Amniotic stem cell (primary cell): ENCODE data around the gene RASGRF2.

Experiments
- DNase-seq: peaks from one replicate; lab custom pipeline; 2025; lab: John Stamatoyannopoulos, UW

Gene RASGRF2

DNA sequence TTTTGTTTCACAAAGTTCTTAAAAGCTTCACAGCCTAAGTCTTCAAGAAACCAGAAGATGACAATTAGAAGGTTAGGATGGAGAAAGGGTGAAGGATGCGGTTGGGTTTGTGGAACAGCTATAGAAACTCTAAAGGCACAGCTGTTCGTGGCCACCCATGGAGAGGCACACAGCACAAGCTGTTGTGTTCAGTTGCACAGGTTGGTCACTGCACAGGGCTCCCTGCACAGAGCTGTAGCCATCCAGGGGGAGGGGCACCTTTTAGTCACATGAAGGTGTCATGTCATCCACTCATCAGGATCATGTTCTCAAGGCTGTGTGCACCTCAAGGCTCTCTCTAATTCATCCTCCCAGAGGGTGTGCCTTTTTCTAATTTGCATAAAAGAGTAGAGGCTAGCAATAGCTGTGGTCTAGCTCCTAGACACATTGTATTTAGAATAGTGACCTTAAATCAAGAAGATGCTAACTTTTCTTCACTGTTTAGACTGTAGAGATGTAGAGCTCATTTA is 5.0 kb upstream of the RASGRF2 start:
- no peak for DNase-seq

DNA sequence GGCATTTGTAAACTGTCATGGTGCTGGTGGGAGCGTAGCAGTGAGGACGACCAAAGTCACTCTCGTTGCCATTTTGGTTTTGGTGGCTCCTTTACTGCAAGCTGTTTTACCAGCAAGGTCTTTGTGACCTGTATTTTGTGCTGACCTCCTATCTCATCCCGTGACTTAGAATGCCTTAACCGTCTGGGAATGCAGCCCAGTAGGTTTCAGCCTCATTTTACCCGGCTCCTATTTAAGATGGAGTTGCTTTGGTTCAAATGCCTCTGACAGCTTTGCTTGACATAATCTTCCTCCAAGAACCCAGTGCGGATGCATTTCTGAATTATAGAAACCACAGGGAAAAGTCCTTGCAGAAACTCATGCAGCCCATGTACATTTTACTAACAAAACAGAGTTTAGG is 3.9 kb upstream of the RASGRF2 start:
- no peak for DNase-seq

DNA sequence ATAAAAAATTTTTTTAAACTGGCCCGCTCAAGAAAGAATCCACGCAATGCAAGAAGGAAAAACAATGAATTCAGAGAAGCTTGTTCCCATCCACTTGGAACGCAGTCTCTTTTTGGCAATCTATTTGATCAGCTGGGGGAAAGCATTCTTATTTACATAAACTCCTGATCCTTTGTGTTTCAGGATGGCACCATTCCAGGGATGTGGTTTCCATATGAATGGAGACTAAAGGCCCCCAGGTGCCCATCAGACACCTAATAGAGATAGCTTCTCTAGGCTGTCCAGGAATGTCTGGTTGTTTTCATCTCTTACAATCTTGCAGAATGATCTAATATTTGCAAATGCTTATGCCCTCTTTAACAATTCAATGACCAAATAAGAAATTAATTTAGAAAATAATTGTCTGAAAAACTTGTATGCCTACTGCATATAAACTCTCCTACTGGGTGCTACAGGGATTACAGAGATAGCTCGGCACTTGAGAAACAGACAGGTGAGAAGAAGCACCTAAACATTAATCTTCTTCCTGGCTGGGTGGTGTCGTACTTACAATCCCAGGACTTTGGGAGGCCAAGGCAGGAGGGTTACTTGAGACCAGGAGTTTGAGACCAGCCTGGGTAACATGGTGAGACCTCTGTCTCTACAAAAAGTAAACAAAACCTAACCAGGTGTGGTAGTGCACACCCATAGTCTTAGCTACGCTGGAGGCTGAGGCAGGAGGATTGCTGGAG is 3.0 kb upstream of the RASGRF2 start:
- DNase-seq, result no peak

DNA sequence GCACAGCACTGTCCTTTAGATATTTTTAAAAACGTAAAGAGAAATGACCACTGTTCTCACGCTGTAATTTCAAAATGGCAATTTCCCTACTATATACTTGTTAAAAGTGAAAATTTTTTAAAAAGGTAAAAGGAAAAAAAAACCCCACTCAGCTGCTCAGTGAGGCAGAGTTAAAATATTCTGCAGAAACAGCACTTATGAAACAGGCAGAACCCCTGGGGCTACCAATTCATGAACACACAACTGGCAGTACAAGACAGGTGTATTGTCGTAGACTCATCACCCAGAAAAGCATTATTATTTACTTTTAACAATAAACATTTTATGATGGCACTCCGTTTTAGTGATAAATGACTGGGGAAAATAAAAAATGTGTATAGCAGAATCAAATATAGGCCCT is 1.5 kb upstream of the RASGRF2 start:
- no peak for DNase-seq

DNA sequence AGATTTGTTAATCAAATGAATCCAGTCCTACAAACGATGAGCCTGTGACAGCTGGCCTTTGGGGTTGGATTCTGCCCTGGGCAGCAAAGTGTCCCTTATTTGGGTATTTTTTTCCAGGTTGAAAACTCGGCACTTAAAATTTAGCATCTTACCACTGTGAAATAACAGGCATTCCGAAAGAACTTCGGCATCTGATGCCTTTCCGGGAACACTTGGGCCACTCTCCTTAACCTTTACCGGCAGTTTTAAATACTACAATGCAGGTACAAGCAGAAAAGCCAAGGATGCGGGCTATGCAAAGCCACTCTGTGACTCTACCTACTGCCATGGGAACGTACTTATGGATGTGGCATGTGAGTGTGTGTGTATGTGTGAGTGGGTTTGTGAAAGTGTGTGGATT is 1.0 kb upstream of the RASGRF2 start:
- DNase-seq, result no peak

DNA sequence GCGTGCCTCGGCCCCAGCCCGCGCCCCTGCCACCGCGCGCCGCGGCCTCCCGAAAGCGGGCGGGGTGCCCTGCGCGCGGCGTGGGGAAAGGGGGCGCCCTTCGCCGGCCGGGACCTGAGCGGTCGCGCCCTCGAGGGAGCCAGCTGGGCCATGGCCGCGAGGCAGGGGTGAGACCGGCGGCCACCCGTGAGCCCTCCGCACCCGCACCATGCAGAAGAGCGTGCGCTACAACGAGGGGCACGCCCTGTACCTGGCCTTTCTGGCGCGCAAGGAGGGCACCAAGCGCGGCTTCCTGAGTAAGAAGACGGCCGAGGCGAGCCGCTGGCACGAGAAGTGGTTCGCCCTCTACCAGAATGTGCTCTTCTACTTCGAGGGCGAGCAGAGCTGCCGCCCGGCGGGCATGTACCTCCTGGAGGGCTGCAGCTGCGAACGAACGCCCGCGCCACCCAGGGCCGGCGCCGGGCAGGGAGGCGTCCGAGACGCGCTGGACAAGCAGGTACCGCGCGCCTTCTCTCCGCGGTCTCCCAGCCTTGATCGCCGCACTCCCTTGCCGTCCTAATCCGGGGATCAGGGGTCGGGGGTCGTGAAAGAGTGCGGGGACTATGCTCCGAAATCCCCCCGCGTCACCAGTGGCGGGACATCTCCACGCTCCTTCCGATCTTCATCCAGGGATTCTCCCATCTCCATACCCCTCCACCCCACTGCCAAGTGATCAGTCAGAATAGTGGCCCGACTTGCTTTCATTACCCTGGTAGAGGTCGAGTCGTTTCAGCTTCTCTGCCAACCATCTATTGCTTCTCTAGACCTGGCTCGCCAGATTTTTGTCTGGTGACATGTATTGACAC is 590 bp downstream of the RASGRF2 start:
- DNase-seq, result no peak

DNA sequence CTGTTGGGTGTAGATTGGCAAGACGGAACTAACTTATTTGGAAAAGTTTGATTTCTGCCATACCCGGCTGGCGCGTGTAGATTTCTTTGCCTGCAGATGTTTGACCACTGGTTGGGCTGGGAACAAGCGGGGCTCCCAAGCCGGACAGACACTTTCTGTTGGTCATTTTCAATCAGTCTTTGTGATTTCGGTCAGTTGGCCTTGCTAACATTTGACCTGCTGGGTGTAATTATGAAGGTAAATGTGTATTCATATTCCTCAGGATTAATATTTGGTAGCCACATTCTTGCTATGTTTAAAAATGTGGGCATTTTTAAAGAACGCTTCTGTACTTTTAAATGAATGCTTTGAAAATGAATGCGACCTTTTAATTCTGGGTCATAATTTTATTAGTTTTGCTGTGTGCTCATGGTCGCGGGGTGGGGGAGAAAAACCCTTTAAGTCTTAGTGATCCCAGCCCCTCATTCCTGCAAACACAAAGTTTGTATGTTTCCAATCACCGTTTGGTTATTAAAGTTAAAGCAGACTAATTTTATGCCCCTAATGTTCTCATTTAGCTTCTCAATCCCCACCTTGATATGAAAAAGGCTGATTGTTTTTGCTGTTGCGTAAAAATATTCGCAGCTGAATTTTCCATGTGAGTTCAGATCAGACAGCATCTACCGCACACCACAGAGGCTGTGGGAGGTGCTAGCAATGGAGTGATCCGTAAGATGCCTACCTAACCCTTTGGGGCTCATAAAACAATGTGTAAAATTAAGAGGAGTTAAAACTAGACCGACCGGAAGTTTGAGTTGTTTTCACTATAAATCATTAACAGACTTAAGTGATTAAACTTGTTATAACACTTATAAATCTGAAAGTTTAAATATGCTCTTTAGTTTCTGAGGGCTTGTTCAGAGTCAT is 1.5 kb downstream of the RASGRF2 start:
- DNase-seq, result no peak

DNA sequence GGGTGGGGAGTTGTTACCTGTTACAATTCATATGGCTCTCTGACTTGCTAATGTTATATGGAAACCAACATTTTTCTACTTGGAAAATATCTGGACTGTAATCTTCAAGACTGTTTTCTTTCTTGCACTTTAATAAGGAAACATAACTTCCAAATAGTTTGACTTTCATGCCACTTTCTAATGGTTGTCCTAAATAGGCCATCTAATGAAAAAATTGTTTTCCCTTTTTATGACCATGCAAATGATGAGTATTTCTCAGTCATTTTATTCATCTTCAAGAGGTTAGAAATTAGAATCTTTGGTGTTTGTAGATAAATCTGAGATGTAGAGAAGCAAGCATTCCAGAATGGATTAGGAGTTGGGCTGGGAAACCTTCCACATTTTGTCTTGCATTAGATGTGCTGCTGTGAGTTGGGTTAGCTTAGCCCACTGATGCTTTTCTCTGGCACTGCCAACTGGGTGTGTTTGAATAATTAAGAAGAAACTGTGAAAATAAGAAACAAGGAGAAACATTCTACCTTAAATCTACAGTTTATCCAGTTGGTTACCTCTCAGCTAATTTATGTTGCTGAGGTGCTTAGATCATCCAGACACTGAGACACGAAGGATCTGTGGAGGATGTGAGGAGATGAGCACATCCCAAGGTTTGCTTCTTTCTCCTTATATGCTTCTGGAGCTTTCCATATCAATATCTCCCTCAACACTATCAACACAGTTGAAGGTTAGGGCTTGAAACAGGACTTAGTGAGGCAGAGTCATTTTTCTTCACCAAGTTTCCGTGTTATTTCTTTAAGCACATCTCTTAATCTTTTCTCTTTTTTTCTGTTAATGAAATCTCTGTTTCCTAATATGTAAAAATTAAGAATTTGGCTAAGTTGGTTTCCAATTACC is 2.7 kb downstream of the RASGRF2 start:
- DNase-seq, result no peak

DNA sequence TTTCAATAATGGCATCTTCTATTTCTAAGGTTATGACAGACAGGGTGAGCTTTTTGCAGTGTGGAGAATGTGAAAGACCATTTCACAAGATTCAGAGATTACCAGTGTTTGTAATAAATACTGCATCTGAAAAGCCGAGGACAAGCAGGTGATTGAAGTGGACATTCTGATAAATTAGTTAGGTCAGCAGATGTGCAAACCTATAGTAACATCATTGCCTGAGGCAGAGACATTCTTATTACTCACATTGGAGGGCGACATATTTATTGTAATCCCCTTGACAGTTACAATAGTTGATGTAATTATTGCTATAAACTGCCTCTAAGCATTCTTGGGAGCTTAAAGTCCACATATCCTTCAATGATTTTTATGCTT is 3.3 kb downstream of the RASGRF2 start:
- no peak for DNase-seq

DNA sequence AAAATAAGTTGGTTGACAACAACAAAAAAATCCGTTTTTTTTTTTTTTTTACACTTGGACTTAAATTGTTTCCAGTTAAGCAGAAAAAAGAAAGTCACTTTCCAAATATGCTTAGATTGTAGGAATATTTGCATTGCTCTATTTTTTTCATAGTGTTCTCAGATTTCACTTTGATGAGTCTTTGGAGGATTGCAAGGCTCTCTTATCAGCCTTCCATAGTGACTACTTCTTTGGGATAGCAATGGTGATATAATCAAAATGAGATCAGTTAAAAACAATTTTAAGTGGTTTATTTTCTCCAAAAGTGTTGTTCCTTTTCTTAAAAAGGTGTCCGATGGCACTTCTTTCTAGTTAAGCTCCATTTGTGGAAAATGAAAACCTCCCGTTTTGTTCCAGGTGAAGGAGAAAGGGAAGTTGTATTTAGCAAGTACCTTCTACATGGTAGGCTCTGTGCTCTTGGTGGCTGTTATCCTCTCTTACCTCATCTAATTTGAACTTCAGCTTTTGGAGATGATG is 3.9 kb downstream of the RASGRF2 start:
- DNase-seq, result peak; percentile 3

DNA sequence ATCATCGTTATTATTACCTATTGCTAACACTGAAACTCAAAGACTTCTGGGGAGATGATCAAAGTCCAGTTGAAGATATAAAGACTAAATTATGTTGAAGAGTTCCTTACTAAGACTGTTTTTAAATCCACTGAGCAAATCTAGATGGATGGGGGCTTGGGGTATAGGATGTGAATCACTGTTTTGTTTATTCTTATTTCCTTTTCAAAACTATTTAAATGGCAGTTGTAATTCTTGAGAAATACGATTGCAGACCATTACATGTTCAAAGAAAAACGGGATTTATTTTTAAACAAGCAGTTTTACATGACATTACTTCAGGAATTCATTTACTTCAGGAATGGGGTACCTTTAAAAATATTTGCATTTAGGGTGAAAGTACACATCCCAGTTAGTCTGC is 4.3 kb downstream of the RASGRF2 start:
- no peak for DNase-seq

DNA sequence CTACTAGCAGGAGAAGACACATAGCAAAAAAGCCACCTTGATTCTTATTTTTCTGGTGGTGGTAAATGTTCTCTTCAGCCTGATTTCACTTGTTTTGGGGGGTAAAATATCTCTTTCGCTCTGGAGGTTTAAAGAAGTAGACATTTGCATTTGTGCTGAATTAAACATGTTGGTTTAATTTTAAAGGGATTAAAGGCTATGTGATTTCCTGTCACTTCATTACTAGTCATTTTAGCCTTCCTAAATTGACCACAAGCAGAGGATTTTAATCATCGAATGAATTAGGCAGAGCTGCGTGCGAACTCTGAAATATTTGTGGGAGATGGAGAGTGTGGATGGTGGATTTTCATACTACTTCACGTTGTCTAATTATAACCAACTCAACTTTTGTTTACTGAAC is 4.8 kb downstream of the RASGRF2 start:
- no peak for DNase-seq

DNA sequence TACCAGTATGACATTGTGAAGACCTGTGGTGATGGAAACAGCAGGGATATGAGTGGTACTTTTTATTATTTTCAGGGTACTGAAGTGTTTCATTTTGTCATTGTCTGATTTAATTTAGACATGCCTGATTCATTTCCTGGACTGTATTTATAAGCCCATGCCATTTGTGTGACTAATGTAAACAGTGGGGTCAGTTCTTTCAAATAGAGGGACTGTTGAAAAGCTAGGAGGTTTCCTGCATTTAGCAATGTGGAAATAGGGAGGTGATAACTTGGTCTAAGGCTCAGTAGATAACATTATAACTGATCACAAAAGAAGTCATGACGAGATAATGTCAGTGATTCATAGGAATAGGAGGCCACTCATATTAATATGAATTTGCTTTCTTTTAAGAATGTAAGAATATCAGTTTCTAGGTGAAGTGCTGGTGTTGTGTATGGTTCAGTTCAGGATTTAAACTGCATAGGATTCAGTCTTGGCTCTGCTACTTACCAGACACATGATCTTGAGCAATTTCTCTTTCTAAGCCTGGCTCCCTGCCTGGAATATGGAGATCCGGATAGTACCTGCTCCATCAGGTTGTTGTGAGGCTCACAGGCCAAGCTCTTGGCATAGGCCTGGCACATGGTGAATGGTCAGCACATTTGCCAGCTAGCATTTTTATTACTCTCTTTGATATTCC is 7.5 kb downstream of the RASGRF2 start:
- DNase-seq, result peak; percentile 5

DNA sequence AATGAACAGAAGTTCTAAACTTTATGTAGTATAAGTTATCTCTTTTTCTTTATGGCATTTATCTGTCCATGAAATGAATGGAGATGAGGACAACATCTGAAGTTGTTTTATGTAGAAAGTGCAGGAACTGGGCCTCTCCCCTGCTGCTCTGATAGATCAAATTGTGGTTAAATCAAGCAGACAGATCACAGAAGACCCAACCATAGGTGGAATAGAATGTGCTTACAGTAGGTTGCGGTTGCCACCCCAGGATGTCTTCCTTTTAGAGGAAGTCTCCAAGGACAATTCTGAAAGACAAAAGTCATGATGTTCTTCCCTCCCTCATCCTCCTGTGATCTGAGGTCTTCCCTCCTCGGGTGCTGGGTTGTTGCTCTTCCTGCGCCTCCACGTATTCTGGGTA is 12.9 kb downstream of the RASGRF2 start:
- DNase-seq, result no peak

DNA sequence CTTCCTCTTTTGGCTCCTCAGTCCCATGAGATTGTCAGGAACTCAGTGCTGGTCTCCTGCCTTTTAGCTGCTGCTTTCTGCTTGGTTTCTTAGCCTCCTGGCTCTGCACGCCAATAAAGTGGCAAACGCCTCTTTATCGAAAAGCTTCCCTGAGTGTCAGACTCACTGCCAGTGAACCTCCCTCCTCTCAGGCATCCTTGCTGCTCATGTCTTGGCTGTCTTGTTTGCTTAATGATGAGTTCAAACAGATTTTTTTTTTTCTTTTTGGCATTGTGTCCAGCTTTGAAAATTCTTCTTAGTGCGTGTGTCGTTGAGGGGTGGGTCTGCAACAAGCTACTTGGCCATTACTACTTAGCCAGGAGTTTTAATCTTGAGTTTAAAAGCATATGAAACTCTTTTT is 14.9 kb downstream of the RASGRF2 start:
- no peak for DNase-seq

DNA sequence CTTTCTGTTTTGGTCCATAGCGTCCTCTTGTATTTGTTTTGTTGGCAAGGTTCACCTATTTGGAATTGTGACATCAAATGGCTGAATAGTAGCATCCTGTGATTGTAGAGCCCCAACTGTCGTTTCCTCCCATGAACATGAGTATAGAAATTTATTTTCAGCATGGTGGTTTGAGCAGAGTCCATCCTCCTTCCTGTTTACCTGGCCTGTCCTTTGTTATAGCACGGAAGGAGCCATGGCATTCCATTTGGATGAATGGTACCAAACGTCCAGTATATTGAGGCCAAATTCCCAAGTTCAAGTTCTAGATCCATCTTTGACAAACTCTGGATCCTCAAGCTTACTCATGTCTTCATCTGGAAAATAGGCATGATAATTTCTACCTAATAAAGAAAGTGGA is 16.8 kb downstream of the RASGRF2 start:
- DNase-seq, result no peak

DNA sequence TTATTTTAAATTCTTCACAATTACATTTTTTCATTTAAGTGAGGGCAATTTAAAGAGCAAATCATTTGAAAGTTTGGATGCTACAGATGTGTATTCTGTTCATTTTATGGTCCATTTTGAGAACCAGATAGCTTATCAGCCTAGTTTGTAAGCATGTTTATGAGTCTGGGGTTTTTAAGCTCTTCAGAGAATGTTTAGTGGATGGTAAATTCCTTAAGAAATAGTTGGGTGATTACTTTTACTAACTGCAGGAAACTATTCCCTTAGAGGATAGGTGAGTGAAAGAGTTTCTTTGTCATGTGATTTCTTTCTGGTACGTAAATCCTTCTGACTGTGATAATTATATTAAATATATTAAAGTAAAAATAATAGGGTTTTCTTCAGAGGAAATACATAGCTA is 17.6 kb downstream of the RASGRF2 start:
- DNase-seq, result no peak

DNA sequence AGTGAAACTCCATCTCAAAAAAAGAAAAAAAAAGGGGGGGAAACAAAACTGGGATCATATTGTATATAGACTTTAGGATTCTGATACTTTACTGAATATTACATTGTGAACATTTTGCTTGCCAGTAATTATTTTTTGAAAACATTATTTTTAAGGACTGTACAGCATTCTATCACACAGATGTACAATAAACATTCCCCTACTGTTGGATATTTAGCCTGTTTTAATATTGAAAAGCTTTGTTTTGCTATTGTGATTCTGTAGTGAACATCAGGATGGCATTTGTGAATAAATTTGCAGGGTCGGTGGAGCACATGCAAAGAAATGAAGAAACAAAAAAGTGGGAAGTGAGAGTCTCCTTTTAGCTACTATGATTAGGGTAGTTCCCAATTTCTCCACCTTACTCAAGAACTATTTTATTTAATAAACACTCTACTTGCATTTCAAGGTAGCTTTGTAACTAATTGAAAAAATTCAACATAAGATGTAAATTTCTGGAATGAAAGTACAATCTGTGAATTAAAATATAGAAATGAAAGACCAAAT is 18.7 kb downstream of the RASGRF2 start:
- DNase-seq, result no peak

DNA sequence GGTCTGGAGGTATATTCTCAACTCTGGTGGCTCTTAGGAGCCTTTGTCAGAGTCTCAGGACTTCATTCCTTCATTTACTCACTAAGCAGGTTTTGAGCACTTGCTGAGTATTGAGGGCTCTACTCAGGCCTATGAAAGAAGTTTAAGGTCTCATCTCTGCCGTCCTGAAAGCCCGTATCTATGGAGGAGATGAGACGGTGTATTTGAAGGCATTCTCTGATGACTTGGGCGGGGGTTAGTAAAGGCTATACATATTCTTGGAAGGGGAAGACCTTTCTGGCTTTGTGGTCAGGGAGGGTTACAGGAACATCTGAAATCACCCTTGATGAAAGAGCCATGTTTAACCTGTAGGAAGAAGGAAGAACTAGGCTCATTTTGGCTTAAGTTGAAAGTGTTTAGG is 21.9 kb downstream of the RASGRF2 start:
- DNase-seq, result no peak

DNA sequence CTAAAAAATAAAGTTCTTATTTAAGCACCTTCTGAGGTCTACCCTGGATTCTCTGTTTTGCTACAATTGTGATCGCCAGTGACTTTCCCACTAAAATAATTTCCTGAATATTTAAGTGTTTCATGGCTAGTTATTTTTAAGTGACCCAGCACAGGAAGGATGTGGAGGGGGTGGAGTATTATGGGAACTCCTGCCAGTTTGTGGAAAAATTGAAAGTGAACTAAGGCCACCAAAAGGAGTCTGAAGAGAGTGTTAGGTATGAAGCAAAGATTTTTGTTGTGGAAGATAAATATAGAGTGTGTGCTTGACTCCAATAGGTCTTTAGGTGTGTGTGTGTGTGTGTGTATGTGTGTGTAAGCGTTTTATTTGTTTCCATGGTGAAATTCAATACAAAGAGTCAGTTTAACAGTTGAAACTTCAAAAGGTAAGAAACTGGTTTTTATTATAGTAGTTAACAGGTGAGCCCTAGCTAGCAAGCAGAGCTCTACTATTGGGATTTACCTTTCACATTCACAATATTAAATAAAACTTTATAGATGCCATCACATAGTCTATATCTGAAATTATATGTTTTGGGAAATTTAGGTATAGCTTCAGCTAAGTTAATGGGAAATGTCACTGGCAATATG is 25.6 kb downstream of the RASGRF2 start:
- DNase-seq, result no peak
